ENCODE measurements around the gene CHRNA7.

Gene CHRNA7

DNA sequence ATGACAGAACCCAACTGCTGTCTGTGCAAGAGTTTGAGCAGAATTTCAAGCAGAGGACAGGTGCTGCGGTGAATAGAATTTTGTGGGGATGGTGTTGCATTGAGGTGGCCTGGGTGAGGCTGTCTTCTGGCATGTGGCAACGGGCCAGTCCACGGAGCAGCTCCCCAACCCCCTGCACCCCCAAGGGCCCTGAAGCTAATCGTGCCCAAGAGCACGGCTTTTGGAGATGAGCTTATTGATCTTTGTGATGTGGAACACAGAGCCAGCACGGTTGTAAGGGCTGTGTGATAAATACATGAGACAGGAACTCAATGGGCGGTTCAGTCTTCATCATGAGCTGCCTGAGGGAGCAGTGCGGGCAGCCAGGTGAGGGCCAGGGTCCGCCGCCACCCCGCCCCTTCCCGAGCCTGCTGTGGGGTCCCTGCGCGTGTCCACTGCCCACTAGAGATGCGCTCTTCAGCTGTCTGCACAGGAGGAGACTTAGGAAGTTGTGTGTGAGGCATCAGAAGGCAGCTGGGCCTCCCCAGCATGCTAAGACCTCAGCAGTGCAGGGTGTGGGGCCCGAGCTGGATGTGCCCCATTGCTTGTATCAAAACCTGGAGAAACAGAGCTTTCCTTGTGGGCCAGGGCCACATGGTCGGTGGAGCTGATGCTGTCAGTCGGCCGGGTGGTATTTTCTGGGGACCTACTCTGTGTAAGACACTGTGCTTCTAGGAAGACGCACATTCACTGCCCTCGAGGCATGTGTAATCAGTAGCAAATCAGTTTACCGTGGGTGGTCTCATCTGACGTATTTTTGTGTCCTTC is 90.5 kb downstream of the CHRNA7 start:
- Histone ChIP-seq H3K27me3 (ENCODE audit: control insufficient read depth in 1 of 2, insufficient read depth in 2 of 2, low read length in 2 of 2) (no peaks in the 10 kb centered on the region), H3K9me3 (ENCODE audit: control insufficient read depth in 2 of 2, low read length in 2 of 2) (no peaks in the 10 kb centered on the region), H3K27ac (ENCODE audit: low read length) (no peak overlapping the region), H3K4me1 (ENCODE audit: control insufficient read depth, insufficient read depth, low read length) (no peaks in the 10 kb centered on the region), H3K36me3 (ENCODE audit: control insufficient read depth in 2 of 2, insufficient read depth in 2 of 2, low read length in 2 of 2) (no peaks in the 10 kb centered on the region), H3K9ac (ENCODE audit: low read length in 2 of 2) (no peak overlapping the region), H3K4me3 (ENCODE audit: low read length in 2 of 2) (no peak overlapping the region)

DNA sequence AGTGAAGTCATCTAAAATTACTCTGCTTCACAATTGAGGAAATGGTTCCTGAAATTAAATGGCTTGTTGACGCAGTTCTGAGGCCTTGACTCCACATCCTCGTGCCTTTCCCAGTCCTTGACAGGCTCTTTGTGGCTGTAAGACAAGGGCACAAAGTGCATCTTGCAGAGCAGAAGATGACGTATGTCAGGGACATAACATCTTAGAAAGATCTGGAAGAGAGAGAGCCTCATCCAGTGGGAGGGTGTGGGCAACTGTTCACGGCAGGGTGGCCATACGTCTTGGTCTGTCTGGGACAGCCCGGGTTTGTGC is 91.0 kb downstream of the CHRNA7 start:
- H3K9ac ChIP-seq (ENCODE audit: low read length in 2 of 2): no peak overlapping the region
- H3K27ac ChIP-seq (ENCODE audit: low read length): no peak overlapping the region
- H3K4me1 ChIP-seq (ENCODE audit: control insufficient read depth, insufficient read depth, low read length): no peaks in the 10 kb centered on the region

DNA sequence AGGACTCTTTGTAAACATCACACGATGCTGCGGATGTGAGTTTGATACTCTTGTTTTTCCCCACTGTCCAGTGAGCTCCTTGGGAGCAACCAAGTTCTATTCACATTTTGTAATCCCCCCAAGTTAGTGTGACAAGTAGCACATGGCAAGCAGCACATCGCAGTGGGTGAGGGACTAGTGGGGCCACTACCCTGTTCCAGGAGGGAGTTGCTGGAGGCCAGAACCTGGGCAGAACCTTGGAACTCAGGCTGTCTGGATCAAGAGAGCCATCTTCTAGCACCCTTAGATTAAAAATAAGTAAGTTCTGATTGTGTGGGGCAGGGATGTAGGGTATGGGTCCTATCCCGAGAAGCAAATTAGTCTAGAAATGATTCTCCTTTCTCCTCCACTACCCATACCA is 91.7 kb downstream of the CHRNA7 start:
- Histone ChIP-seq H3K4me1 (ENCODE audit: control insufficient read depth, insufficient read depth, low read length) (no peaks in the 10 kb centered on the region), H3K9ac (ENCODE audit: low read length in 2 of 2) (no peak overlapping the region), H3K27me3 (ENCODE audit: control insufficient read depth in 1 of 2, insufficient read depth in 2 of 2, low read length in 2 of 2) (no peaks in the 10 kb centered on the region), H3K4me3 (ENCODE audit: low read length in 2 of 2) (no peak overlapping the region), H3K27ac (ENCODE audit: low read length) (no peak overlapping the region), H3K9me3 (ENCODE audit: control insufficient read depth in 2 of 2, low read length in 2 of 2) (no peaks in the 10 kb centered on the region), H3K36me3 (ENCODE audit: control insufficient read depth in 2 of 2, insufficient read depth in 2 of 2, low read length in 2 of 2) (no peaks in the 10 kb centered on the region)

More for the DNA sequence above, 91.0 kb downstream of the CHRNA7 start:
- no peaks in the 10 kb centered on the region for H3K9me3 ChIP-seq (ENCODE audit: control insufficient read depth in 2 of 2, low read length in 2 of 2)
- H3K27me3 ChIP-seq (ENCODE audit: control insufficient read depth in 1 of 2, insufficient read depth in 2 of 2, low read length in 2 of 2): no peaks in the 10 kb centered on the region
- H3K4me3 ChIP-seq (ENCODE audit: low read length in 2 of 2): no peak overlapping the region
- no peaks in the 10 kb centered on the region for H3K36me3 ChIP-seq (ENCODE audit: control insufficient read depth in 2 of 2, insufficient read depth in 2 of 2, low read length in 2 of 2)

DNA sequence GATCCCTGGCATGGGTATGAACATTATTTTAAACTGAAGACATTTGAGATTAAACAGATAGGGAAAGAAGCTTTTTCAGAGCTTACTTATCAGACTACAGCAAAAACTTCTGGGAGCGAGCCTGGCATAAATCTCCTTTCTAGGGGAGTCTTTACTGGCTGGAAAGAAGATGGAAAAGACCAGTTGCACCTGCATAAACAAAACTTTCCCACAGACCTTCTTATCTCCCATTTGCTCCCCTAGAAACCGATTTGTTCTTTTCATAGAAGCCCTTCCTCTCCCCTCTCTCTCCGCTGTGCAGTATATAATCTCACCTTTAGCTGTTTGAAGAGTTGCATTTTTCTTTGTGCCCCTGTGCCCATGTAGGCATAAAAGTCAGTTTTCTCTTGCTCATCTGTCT is 93.2 kb downstream of the CHRNA7 start:
- H3K27me3 ChIP-seq (ENCODE audit: control insufficient read depth in 1 of 2, insufficient read depth in 2 of 2, low read length in 2 of 2): no peaks in the 10 kb centered on the region
- no peaks in the 10 kb centered on the region for H3K4me1 ChIP-seq (ENCODE audit: control insufficient read depth, insufficient read depth, low read length)
- no peak overlapping the region for H3K9ac ChIP-seq (ENCODE audit: low read length in 2 of 2)
- H3K27ac ChIP-seq (ENCODE audit: low read length): no peak overlapping the region
- H3K36me3 ChIP-seq (ENCODE audit: control insufficient read depth in 2 of 2, insufficient read depth in 2 of 2, low read length in 2 of 2): no peaks in the 10 kb centered on the region
- no peaks in the 10 kb centered on the region for H3K9me3 ChIP-seq (ENCODE audit: control insufficient read depth in 2 of 2, low read length in 2 of 2)
- H3K4me3 ChIP-seq (ENCODE audit: low read length in 2 of 2): no peak overlapping the region

DNA sequence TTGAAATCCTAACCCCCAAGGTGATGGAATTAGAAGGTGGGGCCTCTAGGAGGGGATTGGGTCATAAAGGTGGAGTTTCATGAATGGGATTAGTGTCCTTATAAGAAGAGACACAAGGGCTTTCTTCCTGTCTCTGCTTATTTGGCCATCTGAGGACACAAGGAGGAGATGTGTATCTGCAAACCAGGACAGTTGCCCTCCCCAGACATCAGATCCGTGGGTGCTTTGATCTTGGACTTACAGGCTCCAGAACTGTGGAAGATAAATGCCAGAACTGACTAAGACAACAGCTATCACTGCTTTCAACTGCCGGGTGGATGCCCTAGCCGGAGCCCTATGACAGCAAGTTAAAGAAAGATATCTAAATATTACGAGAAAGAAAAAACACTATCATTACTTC is 94.4 kb downstream of the CHRNA7 start:
- Histone ChIP-seq H3K4me1 (ENCODE audit: control insufficient read depth, insufficient read depth, low read length) (no peaks in the 10 kb centered on the region), H3K9ac (ENCODE audit: low read length in 2 of 2) (no peak overlapping the region), H3K4me3 (ENCODE audit: low read length in 2 of 2) (no peak overlapping the region), H3K27me3 (ENCODE audit: control insufficient read depth in 1 of 2, insufficient read depth in 2 of 2, low read length in 2 of 2) (no peaks in the 10 kb centered on the region), H3K27ac (ENCODE audit: low read length) (no peak overlapping the region), H3K36me3 (ENCODE audit: control insufficient read depth in 2 of 2, insufficient read depth in 2 of 2, low read length in 2 of 2) (no peaks in the 10 kb centered on the region), H3K9me3 (ENCODE audit: control insufficient read depth in 2 of 2, low read length in 2 of 2) (no peaks in the 10 kb centered on the region)

DNA sequence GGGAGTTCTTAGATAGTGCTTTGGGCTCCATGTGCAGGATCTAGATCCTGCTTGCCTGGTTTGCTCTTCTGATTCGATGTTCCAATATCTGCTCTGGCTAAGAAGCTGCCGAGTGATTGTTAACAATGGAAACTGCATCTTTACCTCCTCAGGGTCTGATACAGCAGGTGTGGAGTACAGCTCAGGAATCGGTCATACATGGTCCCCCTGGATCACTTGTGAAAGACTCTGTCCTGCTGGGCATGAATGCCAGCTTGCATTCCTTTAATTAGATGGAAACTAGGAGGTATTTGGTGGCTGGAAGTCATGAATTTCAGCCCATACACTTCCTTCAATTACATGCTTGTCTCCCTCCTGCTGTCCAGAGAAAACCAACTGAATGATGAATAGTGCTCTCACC is 95.3 kb downstream of the CHRNA7 start:
- no peak overlapping the region for H3K27ac ChIP-seq (ENCODE audit: low read length)
- H3K4me3 ChIP-seq (ENCODE audit: low read length in 2 of 2): no peak overlapping the region
- H3K9ac ChIP-seq (ENCODE audit: low read length in 2 of 2): no peak overlapping the region
- H3K9me3 ChIP-seq (ENCODE audit: control insufficient read depth in 2 of 2, low read length in 2 of 2): no peaks in the 10 kb centered on the region
- no peaks in the 10 kb centered on the region for H3K27me3 ChIP-seq (ENCODE audit: control insufficient read depth in 1 of 2, insufficient read depth in 2 of 2, low read length in 2 of 2)
- no peaks in the 10 kb centered on the region for H3K4me1 ChIP-seq (ENCODE audit: control insufficient read depth, insufficient read depth, low read length)
- no peaks in the 10 kb centered on the region for H3K36me3 ChIP-seq (ENCODE audit: control insufficient read depth in 2 of 2, insufficient read depth in 2 of 2, low read length in 2 of 2)

DNA sequence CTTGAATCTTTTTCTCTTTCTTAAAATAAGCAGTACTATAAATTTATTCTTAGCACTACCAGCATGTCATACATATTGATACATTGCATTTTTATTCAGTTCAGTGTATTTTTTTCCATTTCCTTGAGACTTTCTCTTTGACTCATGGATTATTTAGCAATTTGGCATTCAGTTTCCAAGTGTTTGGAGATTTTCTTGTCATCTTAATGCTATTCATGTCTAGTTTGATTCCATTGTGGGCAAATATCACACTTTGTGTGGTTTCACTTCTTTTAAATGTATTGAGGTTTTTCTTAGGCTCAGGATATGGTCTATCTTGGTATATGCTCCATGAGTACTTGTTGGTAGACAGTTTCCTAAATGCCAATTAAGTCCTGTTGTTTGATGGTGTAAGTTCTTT is 99.5 kb downstream of the CHRNA7 start:
- H3K36me3 ChIP-seq (ENCODE audit: control insufficient read depth in 2 of 2, insufficient read depth in 2 of 2, low read length in 2 of 2): no peaks in the 10 kb centered on the region
- H3K27me3 ChIP-seq (ENCODE audit: control insufficient read depth in 1 of 2, insufficient read depth in 2 of 2, low read length in 2 of 2): peaks cover 0 to 4% of the 10 kb centered on the region in 2 donors
- no peak overlapping the region for H3K4me3 ChIP-seq (ENCODE audit: low read length in 2 of 2)
- no peaks in the 10 kb centered on the region for H3K4me1 ChIP-seq (ENCODE audit: control insufficient read depth, insufficient read depth, low read length)
- no peaks in the 10 kb centered on the region for H3K9me3 ChIP-seq (ENCODE audit: control insufficient read depth in 2 of 2, low read length in 2 of 2)
- H3K9ac ChIP-seq (ENCODE audit: low read length in 2 of 2): no peak overlapping the region
- H3K27ac ChIP-seq (ENCODE audit: low read length): no peak overlapping the region

DNA sequence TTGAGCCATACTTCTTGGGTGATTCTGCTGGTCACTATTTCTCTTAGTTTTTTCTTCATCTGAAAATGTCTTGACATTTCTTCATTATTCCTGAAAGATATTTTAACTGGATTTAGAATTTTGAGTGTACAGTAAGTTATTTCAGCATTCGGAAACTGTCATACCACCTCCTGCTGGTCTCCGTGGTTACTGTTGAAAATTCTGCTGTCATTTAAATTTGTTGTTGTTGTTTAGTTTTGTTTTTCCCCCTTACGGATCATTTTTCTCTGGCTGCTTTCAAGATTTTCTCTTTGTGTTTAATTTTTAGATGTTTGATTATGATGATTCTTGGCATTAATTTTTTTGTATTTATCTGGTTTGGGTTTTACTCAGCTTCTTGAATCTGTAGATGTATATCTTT is 100.5 kb downstream of the CHRNA7 start:
- H3K9me3 ChIP-seq (ENCODE audit: control insufficient read depth in 2 of 2, low read length in 2 of 2): no peaks in the 10 kb centered on the region
- no peak overlapping the region for H3K4me3 ChIP-seq (ENCODE audit: low read length in 2 of 2)
- H3K9ac ChIP-seq (ENCODE audit: low read length in 2 of 2): no peak overlapping the region
- H3K4me1 ChIP-seq (ENCODE audit: control insufficient read depth, insufficient read depth, low read length): no peaks in the 10 kb centered on the region
- H3K36me3 ChIP-seq (ENCODE audit: control insufficient read depth in 2 of 2, insufficient read depth in 2 of 2, low read length in 2 of 2): no peaks in the 10 kb centered on the region
- peaks cover 0 to 4% of the 10 kb centered on the region in 2 donors for H3K27me3 ChIP-seq (ENCODE audit: control insufficient read depth in 1 of 2, insufficient read depth in 2 of 2, low read length in 2 of 2)
- no peak overlapping the region for H3K27ac ChIP-seq (ENCODE audit: low read length)

DNA sequence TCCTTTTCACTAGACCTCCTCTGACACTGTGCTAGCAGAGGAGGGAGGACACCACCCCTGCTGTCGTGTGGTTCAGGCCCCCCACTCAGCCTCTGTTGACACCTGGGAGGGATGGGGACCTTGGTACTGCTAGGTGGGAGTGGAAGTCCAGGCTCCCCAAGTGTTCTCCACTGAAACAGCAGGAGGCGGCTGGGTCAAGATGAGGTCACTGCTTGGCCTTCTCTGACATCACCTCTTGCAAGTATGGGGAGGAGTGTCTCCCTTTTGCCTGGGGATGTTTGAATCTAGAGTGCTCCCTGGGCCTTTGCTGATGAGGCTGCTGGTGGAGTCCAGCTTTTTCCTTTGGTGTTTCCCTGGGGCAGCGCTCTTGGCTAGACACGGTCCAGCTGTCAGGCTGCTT is 101.5 kb downstream of the CHRNA7 start:
- no peak overlapping the region for H3K9ac ChIP-seq (ENCODE audit: low read length in 2 of 2)
- no peaks in the 10 kb centered on the region for H3K36me3 ChIP-seq (ENCODE audit: control insufficient read depth in 2 of 2, insufficient read depth in 2 of 2, low read length in 2 of 2)
- no peaks in the 10 kb centered on the region for H3K9me3 ChIP-seq (ENCODE audit: control insufficient read depth in 2 of 2, low read length in 2 of 2)
- H3K27ac ChIP-seq (ENCODE audit: low read length): no peak overlapping the region
- no peaks in the 10 kb centered on the region for H3K4me1 ChIP-seq (ENCODE audit: control insufficient read depth, insufficient read depth, low read length)
- H3K4me3 ChIP-seq (ENCODE audit: low read length in 2 of 2): no peak overlapping the region
- peaks cover 0 to 4% of the 10 kb centered on the region in 2 donors for H3K27me3 ChIP-seq (ENCODE audit: control insufficient read depth in 1 of 2, insufficient read depth in 2 of 2, low read length in 2 of 2)

DNA sequence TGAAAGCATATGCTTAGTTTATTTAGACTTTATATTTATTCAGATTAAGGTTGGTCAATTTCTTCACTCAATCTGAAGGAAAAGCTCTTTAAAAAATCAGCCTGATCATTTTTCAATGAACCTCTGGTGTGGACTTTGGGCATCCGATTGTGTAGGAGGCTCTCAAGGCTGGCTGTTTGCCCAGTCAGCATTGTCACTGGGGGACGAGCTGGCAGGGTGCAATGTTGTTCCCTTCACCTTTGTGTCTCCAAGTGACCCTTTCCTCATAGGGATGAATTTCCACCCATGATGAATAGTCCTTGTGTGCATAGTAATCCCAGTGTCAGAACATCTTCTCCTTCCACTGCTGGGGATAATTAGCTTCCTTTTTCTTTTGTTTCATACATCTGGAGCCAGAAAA is 102.5 kb downstream of the CHRNA7 start:
- peaks cover 0 to 4% of the 10 kb centered on the region in 2 donors for H3K27me3 ChIP-seq (ENCODE audit: control insufficient read depth in 1 of 2, insufficient read depth in 2 of 2, low read length in 2 of 2)
- no peaks in the 10 kb centered on the region for H3K36me3 ChIP-seq (ENCODE audit: control insufficient read depth in 2 of 2, insufficient read depth in 2 of 2, low read length in 2 of 2)
- no peak overlapping the region for H3K4me3 ChIP-seq (ENCODE audit: low read length in 2 of 2)
- no peaks in the 10 kb centered on the region for H3K4me1 ChIP-seq (ENCODE audit: control insufficient read depth, insufficient read depth, low read length)
- H3K9me3 ChIP-seq (ENCODE audit: control insufficient read depth in 2 of 2, low read length in 2 of 2): no peaks in the 10 kb centered on the region
- H3K9ac ChIP-seq (ENCODE audit: low read length in 2 of 2): no peak overlapping the region
- no peak overlapping the region for H3K27ac ChIP-seq (ENCODE audit: low read length)

DNA sequence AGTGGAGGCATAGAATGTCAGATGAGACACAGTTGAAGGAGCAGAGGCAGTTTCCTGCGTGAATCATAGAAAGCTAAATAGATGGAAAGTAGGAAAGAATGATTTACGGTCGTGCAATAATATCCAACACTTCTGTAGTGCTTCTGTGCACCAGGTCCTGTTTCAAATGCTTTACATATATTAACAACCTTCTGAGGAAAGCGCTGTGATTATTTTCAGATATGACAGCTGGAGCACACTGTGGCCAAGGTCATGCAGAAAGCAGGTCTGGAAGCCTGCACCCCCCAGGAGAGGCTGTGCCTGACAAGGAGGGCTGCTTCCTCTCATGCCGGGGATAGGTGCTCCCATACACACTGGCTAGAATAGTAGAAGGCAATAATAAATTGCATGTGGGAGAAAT is 104.5 kb downstream of the CHRNA7 start:
- H3K9ac ChIP-seq (ENCODE audit: low read length in 2 of 2): no peak overlapping the region
- H3K27me3 ChIP-seq (ENCODE audit: control insufficient read depth in 1 of 2, insufficient read depth in 2 of 2, low read length in 2 of 2): peaks cover 0 to 4% of the 10 kb centered on the region in 2 donors
- no peaks in the 10 kb centered on the region for H3K4me1 ChIP-seq (ENCODE audit: control insufficient read depth, insufficient read depth, low read length)
- no peaks in the 10 kb centered on the region for H3K9me3 ChIP-seq (ENCODE audit: control insufficient read depth in 2 of 2, low read length in 2 of 2)
- H3K4me3 ChIP-seq (ENCODE audit: low read length in 2 of 2): no peak overlapping the region
- H3K36me3 ChIP-seq (ENCODE audit: control insufficient read depth in 2 of 2, insufficient read depth in 2 of 2, low read length in 2 of 2): no peaks in the 10 kb centered on the region
- no peak overlapping the region for H3K27ac ChIP-seq (ENCODE audit: low read length)

Measured in stomach smooth muscle (tissue), 2 donors.